H1 (cell line): ENCODE results near the gene ALK. TPM values are rescaled to one million over a fixed set of nuclear protein-coding genes. Genes with fewer than 3 reads are reported as not detected.

Experiments
- CTCF ChIA-PET: fragments of 300-600 bp; sonication (Branson Sonifier 250); formaldehyde crosslinking; loops from one replicate; lab custom pipeline; 2021; ENCODE audit not compliant: partially characterized antibody; lab: Charles Lee
- POLR2A ChIA-PET: fragments of 300-600 bp; sonication (Branson Sonifier 250); formaldehyde crosslinking; loops from one replicate; lab custom pipeline; 2021; ENCODE audit warnings: inconsistent platforms; ENCODE audit not compliant: partially characterized antibody; lab: Charles Lee
- DNase-seq, 2 experiments: peaks; one replicate each; pipeline versions ENCODE4 v3.0.0 to v3.0.0-alpha.2; 2010 to 2022; ENCODE audit warnings: low spot score in 2 of 2, low read depth in 1 of 2, mixed read lengths in 1 of 2
- FAIRE-seq: peaks from 2 replicates; lab custom pipeline; 2011; peaks lifted over from hg19 to GRCh38; lab: Jason Lieb, UNC
- H2AFZ ChIP-seq: 2 replicates; pipeline ENCODE4 v1.8.1; 2012; ENCODE audit warnings: low read length, inconsistent platforms
- H2AK5ac ChIP-seq: 2 replicates; pipeline ENCODE4 v1.6.1; 2013; ENCODE audit warnings: low read depth, low read length
- H2BK120ac ChIP-seq: replicated peaks from 2 replicates; pipeline ENCODE3; 2013; ENCODE audit warnings: low read depth, low read length, inconsistent platforms
- H2BK12ac ChIP-seq: 2 replicates; pipeline ENCODE4 v1.6.1; 2013; ENCODE audit warnings: low read depth, low read length
- H2BK15ac ChIP-seq: 2 replicates; pipeline ENCODE4 v1.6.1; 2013; ENCODE audit warnings: low read length
- H2BK20ac ChIP-seq: 2 replicates; pipeline ENCODE4 v1.6.1; 2013; ENCODE audit warnings: low read length
- H2BK5ac ChIP-seq: 2 replicates; pipeline ENCODE4 v1.6.1; 2013; ENCODE audit warnings: low read depth, low read length
- H3K14ac ChIP-seq: 2 replicates; pipeline ENCODE4 v1.6.1; 2013; ENCODE audit warnings: inconsistent platforms; ENCODE audit not compliant: insufficient read length
- H3K18ac ChIP-seq: 2 replicates; pipeline ENCODE4 v1.6.1; 2013; ENCODE audit warnings: low read length; ENCODE audit errors: extremely low read depth
- H3K23ac ChIP-seq: 2 replicates; pipeline ENCODE4 v1.6.1; 2013; ENCODE audit warnings: inconsistent platforms; ENCODE audit not compliant: insufficient read length
- H3K23me2 ChIP-seq: 2 replicates; pipeline ENCODE4 v1.6.1; 2013; ENCODE audit warnings: low read depth, low read length
- H3K27ac ChIP-seq: 2 replicates; pipeline ENCODE4 v1.6.1; 2011; ENCODE audit warnings: low read depth, low read length, inconsistent platforms
- H3K27me3 ChIP-seq, 4 experiments: replicated peaks in 1 of 4; 1 replicate in 1 of 4; 2 replicates in 3 of 4; pipeline versions ENCODE4 v1.6.1 to v1.8.1; 2011 to 2013; ENCODE audit warnings: low read length in 3 of 4, mild to moderate bottlenecking in 3 of 4, inconsistent platforms in 2 of 4, mixed read lengths in 2 of 4, moderate library complexity in 1 of 4; ENCODE audit not compliant: control insufficient read depth in 3 of 4, insufficient read depth in 3 of 4; ENCODE audit errors: extremely low read depth in 1 of 4
- H3K36me3 ChIP-seq, 4 experiments: 2 replicates each; pipeline versions ENCODE4 v1.6.1 to v1.8.1; 2011 to 2013; ENCODE audit warnings: mild to moderate bottlenecking in 4 of 4, low read length in 3 of 4, moderate library complexity in 2 of 4, control low read depth in 1 of 4, inconsistent platforms in 1 of 4; ENCODE audit not compliant: insufficient read depth in 4 of 4, control insufficient read depth in 2 of 4
- H3K4ac ChIP-seq: replicated peaks from 2 replicates; pipeline ENCODE3; 2013; ENCODE audit warnings: low read length, low read depth, mixed read lengths, inconsistent platforms; ENCODE audit not compliant: insufficient read length
- H3K4me1 ChIP-seq, 4 experiments: replicated peaks in 1 of 4; 1 replicate in 1 of 4; 2 replicates in 3 of 4; pipeline versions ENCODE4 v1.6.1 to v1.8.1; 2011 to 2013; ENCODE audit warnings: low read length in 3 of 4, inconsistent platforms in 2 of 4, mixed read lengths in 1 of 4; ENCODE audit not compliant: insufficient read depth in 4 of 4, control insufficient read depth in 3 of 4
- H3K4me2 ChIP-seq, 2 experiments: 2 replicates each; pipeline versions ENCODE4 v1.6.1 to v1.8.1; 2011 to 2013; ENCODE audit warnings: low read depth in 2 of 2, low read length in 2 of 2, control low read depth in 1 of 2, inconsistent platforms in 1 of 2, mild to moderate bottlenecking in 1 of 2; ENCODE audit not compliant: insufficient read depth in 1 of 2
- H3K4me3 ChIP-seq, 4 experiments: fragments of 200-600, 300-600 bp in 1 of 4; sonication (generic), shearing (Covaris generic), sonication (Bioruptor Twin) in 1 of 4; 2 replicates each; pipeline versions ENCODE4 v1.5.1 to v1.8.1; 2011 to 2016; ENCODE audit warnings: low read length in 4 of 4, low read depth in 3 of 4, control low read depth in 2 of 4, inconsistent platforms in 2 of 4, mild to moderate bottlenecking in 2 of 4, mixed read lengths in 1 of 4, moderate library complexity in 1 of 4; ENCODE audit not compliant: insufficient read depth in 2 of 4; ENCODE audit errors: extremely low read depth in 1 of 4
- H3K56ac ChIP-seq: replicated peaks from 2 replicates; pipeline ENCODE3; 2013; ENCODE audit warnings: low read depth, mild to moderate bottlenecking, mixed read lengths, low read length, inconsistent platforms; ENCODE audit not compliant: insufficient read length
- H3K79me1 ChIP-seq: 2 replicates; pipeline ENCODE4 v1.6.1; 2013; ENCODE audit warnings: low read depth, low read length, control low read depth
- H3K79me2 ChIP-seq, 2 experiments: 2 replicates each; pipeline versions ENCODE4 v1.6.1 to v1.8.1; 2012 to 2013; ENCODE audit warnings: low read length in 2 of 2, mild to moderate bottlenecking in 2 of 2, inconsistent platforms in 1 of 2; ENCODE audit not compliant: insufficient read depth in 2 of 2, control insufficient read depth in 1 of 2
- H3K9ac ChIP-seq, 4 experiments: replicated peaks in 1 of 4; 1 replicate in 1 of 4; 2 replicates in 3 of 4; pipeline versions ENCODE4 v1.6.1 to v1.8.1; 2011 to 2013; ENCODE audit warnings: low read depth in 3 of 4, low read length in 3 of 4, control low read depth in 2 of 4, mild to moderate bottlenecking in 2 of 4, moderate library complexity in 2 of 4, inconsistent platforms in 1 of 4; ENCODE audit errors: extremely low read depth in 1 of 4
- H3K9me3 ChIP-seq, 2 experiments: 2 replicates each; pipeline versions ENCODE4 v1.6.1 to v1.8.1; 2012 to 2013; ENCODE audit warnings: mild to moderate bottlenecking in 2 of 2, moderate library complexity in 2 of 2, control low read depth in 1 of 2, inconsistent platforms in 1 of 2, low read depth in 1 of 2, low read length in 1 of 2, mixed read lengths in 1 of 2; ENCODE audit not compliant: insufficient read depth in 2 of 2
- H4K20me1 ChIP-seq, 2 experiments: replicated peaks in 1 of 2; 2 replicates each; pipeline versions ENCODE3 to v1.8.1; 2011 to 2013; ENCODE audit warnings: inconsistent platforms in 2 of 2, low read length in 2 of 2, mild to moderate bottlenecking in 1 of 2; ENCODE audit not compliant: insufficient read depth in 2 of 2, control insufficient read depth in 1 of 2
- H4K5ac ChIP-seq: 2 replicates; pipeline ENCODE4 v1.6.1; 2013; ENCODE audit warnings: low read length, low read depth, mixed read lengths, inconsistent platforms; ENCODE audit not compliant: insufficient read length
- H4K8ac ChIP-seq: 2 replicates; pipeline ENCODE4 v1.8.0; 2013; ENCODE audit warnings: mild to moderate bottlenecking, moderate library complexity, low read length, inconsistent platforms; ENCODE audit not compliant: insufficient read depth; ENCODE audit errors: extremely low read depth
- H4K91ac ChIP-seq: replicated peaks from 2 replicates; pipeline ENCODE3; 2013; ENCODE audit warnings: low read length, mixed read lengths, inconsistent platforms; ENCODE audit not compliant: insufficient read length
- CTCF ChIP-seq, 3 experiments: IDR thresholded peaks; 1 replicate in 2 of 3; 2 replicates in 1 of 3; pipeline versions ENCODE4 v1.5.1 to v1.6.1; 2011; ENCODE audit warnings: low read length in 3 of 3, mild to moderate bottlenecking in 3 of 3, inconsistent platforms in 2 of 3, low read depth in 1 of 3, moderate library complexity in 1 of 3; ENCODE audit not compliant: insufficient read depth in 1 of 3; ENCODE audit errors: control extremely low read depth in 1 of 3
- RAD21 ChIP-seq, 2 experiments: IDR thresholded peaks in 1 of 2; conservative IDR thresholded peaks in 1 of 2; 2 replicates each; pipeline ENCODE4 v1.6.1; 2011; ENCODE audit warnings: low read depth in 2 of 2, low read length in 2 of 2, improper control_type of control experiment in 1 of 2, inconsistent platforms in 1 of 2, mild to moderate bottlenecking in 1 of 2, moderate library complexity in 1 of 2
- RBBP5 ChIP-seq: IDR thresholded peaks from 2 replicates; pipeline ENCODE4 v1.7.1; 2012; ENCODE audit warnings: low read depth, mild to moderate bottlenecking, inconsistent platforms, low read length, moderate library complexity, borderline replicate concordance
- TBP ChIP-seq: IDR thresholded peaks from 2 replicates; pipeline ENCODE4 v1.6.1; 2011; ENCODE audit warnings: low read depth, low read length, improper control_type of control experiment
- ZNF274 ChIP-seq: IDR thresholded peaks from 2 replicates; pipeline ENCODE4 v1.7.0; 2012; ENCODE audit warnings: low read length, borderline replicate concordance; ENCODE audit errors: extremely low read depth
- WGBS, 2 experiments: shearing (Covaris generic) in 1 of 2; methylation state at CpG; one replicate each; pipeline versions ENCODE4 v1.1.6 to v1.1.7; 2013 to 2015; ENCODE audit warnings: low lambda C conversion rate in 2 of 2, mixed read lengths in 2 of 2, inconsistent platforms in 1 of 2, low coverage in 1 of 2, missing lambda C conversion rate in 1 of 2; ENCODE audit not compliant: insufficient replicate concordance in 2 of 2, insufficient coverage in 1 of 2, insufficient read length in 1 of 2; ENCODE audit errors: extremely low coverage in 1 of 2, missing lambda C conversion rate in 1 of 2; 5-methylcytosine and 5-hydroxymethylcytosine counted together
- polyA plus RNA-seq, 7 experiments: library from polyadenylated mRNA; depleted of rRNA in 3 of 7; stranded (reverse) in 5 of 7; unstranded in 2 of 7; fragments of >200 nt in 5 of 7; fragments of 200-250 nt in 2 of 7; gene quantifications; 1 replicate in 5 of 7; 2 replicates in 1 of 7; 4 replicates in 1 of 7; pipeline versions ENCODE4 v1.2.1 to v1.2.3, GENCODE V29; 2011 to 2013; ENCODE audit warnings: missing spikeins in 2 of 7, mixed read lengths in 2 of 7
- total RNA-seq: library from RNA; stranded (reverse); fragmentation: NEBNext Ultra II Directional; extraction: Animal tissue kit (Norgen Biotek cat#: 25700); gene quantifications from 2 replicates; pipeline ENCODE4 v1.2.1, GENCODE V29; 2021

The ALK gene
- total and polyA plus RNA-seq, 2 of the 8 experiments (the other 6 are each of a cell fraction or from before 2014, with no cell fraction given), result 0.02 to 0.09 TPM

GRCh38 chr2:29923110-29923721 is 1.8 kb upstream of the ALK start:
- H3K27me3 ChIP-seq, result peaks cover 20 to 31% (median 30%) of the 10 kb centered on the region in 4 experiments
- FAIRE-seq, result peak; percentile 68
- CTCF ChIA-PET, result interaction anchor here (0.6 to 10.7 kb wide), 32 partner anchors 9 to 766 kb away, joined by 3 to 196 read pairs (median 5); no protein-coding TSS in a partner anchor
- no peak overlapping the region for H2BK20ac ChIP-seq
- H4K20me1 ChIP-seq, result peaks cover 4 to 8% of the 10 kb centered on the region in 2 experiments
- no peak overlapping the region for H2BK120ac ChIP-seq
- H2BK15ac ChIP-seq, result no peak overlapping the region
- no peak overlapping the region for H2BK12ac ChIP-seq
- no peak overlapping the region for H4K8ac ChIP-seq
- H4K5ac ChIP-seq, result no peak overlapping the region
- no peaks in the 10 kb centered on the region for H3K79me1 ChIP-seq
- no peaks in the 10 kb centered on the region for H3K36me3 ChIP-seq
- no peak overlapping the region for H3K27ac ChIP-seq
- no peaks in the 10 kb centered on the region for H3K9me3 ChIP-seq
- no peak overlapping the region for H2BK5ac ChIP-seq
- no peak overlapping the region for H3K9ac ChIP-seq
- H3K14ac ChIP-seq, result no peak overlapping the region
- H4K91ac ChIP-seq, result no peak overlapping the region
- no peak overlapping the region for H3K4me3 ChIP-seq
- H3K56ac ChIP-seq, result no peak overlapping the region
- H3K23me2 ChIP-seq, result peaks cover 17% of the 10 kb centered on the region
- TF ChIP-seq ZNF274, result no peak
- TF ChIP-seq RAD21 (IDR thresholded peaks at IDR 0.05 in 1 of 2, conservative IDR thresholded peaks at IDR 0.05 in 1 of 2; ENCODE audit: low read depth in 2 of 2, low read length in 2 of 2), result peak; percentile 87 to 92
- no peak for TF ChIP-seq RBBP5
- no peak for TF ChIP-seq TBP
- TF ChIP-seq CTCF (IDR thresholded peaks at IDR 0.05; ENCODE audit: control extremely low read depth in 1 of 3, insufficient read depth in 1 of 3, low read depth in 1 of 3, low read length in 3 of 3), result peak in 2 of 3 experiments; percentile 79 to 90; a peak in 3 of 4 replicates
- H3K4me1 ChIP-seq, result peaks cover 3 to 18% (median 6%) of the 10 kb centered on the region in 4 experiments; a peak in 6 of 7 replicates
- 37% methylated on average over 3 of the region's 3 CpGs; no CpG with 5 or more reads in 1 of the 2 experiments for WGBS, 2 experiments
- H3K79me2 ChIP-seq, result no peaks in the 10 kb centered on the region
- H3K18ac ChIP-seq, result no peak overlapping the region
- no peak overlapping the region for H3K4ac ChIP-seq
- no peak overlapping the region for H2AK5ac ChIP-seq
- POLR2A ChIA-PET, result interaction anchor here (0.9 kb wide), 2 partner anchors 103 to 223 kb away, joined by 3 read pairs; partner anchors contain the start of gene YPEL5
- no peak overlapping the region for H3K4me2 ChIP-seq
- no peak overlapping the region for H2AFZ ChIP-seq
- H3K23ac ChIP-seq, result no peak overlapping the region
- DNase-seq, result peak in 1 of 2 experiments; percentile 58
